Mononuclear cell (primary cell): ENCODE data around the gene ZNF609. TPM values are rescaled to one million over a fixed set of nuclear protein-coding genes. Genes with fewer than 3 reads are reported as not detected.
"Not testable (repeated sequence)": the region's sequence is repeated elsewhere in the genome, so short reads cannot be mapped to it uniquely, and the experiment has no call there.

ENCODE experiments used
- H3K27me3 ChIP-seq: 2 replicates; pipeline ENCODE4 v1.6.0; 2011; ENCODE audit warnings: low read length, control low read depth; ENCODE audit not compliant: insufficient read depth
- H3K4me1 ChIP-seq: 2 replicates; pipeline ENCODE4 v1.5.1; 2011; ENCODE audit warnings: mild to moderate bottlenecking, low read length, control low read depth; ENCODE audit not compliant: insufficient read depth
- H3K4me3 ChIP-seq: 2 replicates; pipeline ENCODE4 v1.5.1; 2011; ENCODE audit warnings: mild to moderate bottlenecking, low read length, moderate library complexity
- H3K9me3 ChIP-seq: 2 replicates; pipeline ENCODE4 v1.5.1; 2011; ENCODE audit warnings: low read depth, mild to moderate bottlenecking, control low read depth, low read length
- total RNA-seq: library from RNA; depleted of rRNA; stranded (reverse); fragments of >200 nt; gene quantifications from one replicate; pipeline ENCODE4 v1.2.3, GENCODE V29; 2012

ZNF609 gene
- total RNA-seq, 1 donor, result 34.3 TPM

- Histone ChIP-seq H3K27me3 (no peaks in the 10 kb centered on the region), H3K4me1 (peaks cover 78% of the 10 kb centered on the region), H3K9me3 (no peaks in the 10 kb centered on the region), H3K4me3 (no peak overlapping the region)
Observed at GRCh38 chr15:64636556-64636955, 176.2 kb downstream of the ZNF609 start.

GRCh38 chr15:64637412-64637811, 177.0 kb downstream of the ZNF609 start:
- Histone ChIP-seq H3K4me3 (no peak overlapping the region), H3K27me3 (no peaks in the 10 kb centered on the region), H3K9me3 (no peaks in the 10 kb centered on the region), H3K4me1 (peaks cover 69% of the 10 kb centered on the region)

- H3K27me3 ChIP-seq, H3K4me3 ChIP-seq, H3K9me3 ChIP-seq: not testable (repeated sequence)
- peaks cover 46% of the 10 kb centered on the region for H3K4me1 ChIP-seq
Observed at GRCh38 chr15:64639744-64640143, 179.4 kb downstream of the ZNF609 start.

- H3K4me1 ChIP-seq, result peaks cover 40% of the 10 kb centered on the region
- H3K9me3 ChIP-seq, result no peaks in the 10 kb centered on the region
- H3K27me3 ChIP-seq, result no peaks in the 10 kb centered on the region
- no peak overlapping the region for H3K4me3 ChIP-seq
Observed at GRCh38 chr15:64640146-64640871, 179.9 kb downstream of the ZNF609 start.

GRCh38 chr15:64642875-64643274, 182.5 kb downstream of the ZNF609 start:
- no peak overlapping the region for H3K4me3 ChIP-seq
- H3K9me3 ChIP-seq, result no peaks in the 10 kb centered on the region
- H3K27me3 ChIP-seq, result no peaks in the 10 kb centered on the region
- H3K4me1 ChIP-seq, result peaks cover 31% of the 10 kb centered on the region

GRCh38 chr15:64643685-64644084, 183.3 kb downstream of the ZNF609 start:
- no peaks in the 10 kb centered on the region for H3K9me3 ChIP-seq
- peaks cover 27% of the 10 kb centered on the region for H3K4me1 ChIP-seq
- no peaks in the 10 kb centered on the region for H3K27me3 ChIP-seq
- no peak overlapping the region for H3K4me3 ChIP-seq

- not testable (repeated sequence) for H3K4me3 ChIP-seq, H3K27me3 ChIP-seq, H3K9me3 ChIP-seq
- H3K4me1 ChIP-seq, result peaks cover 16% of the 10 kb centered on the region
Observed at GRCh38 chr15:64644811-64645210, 184.4 kb downstream of the ZNF609 start.

GRCh38 chr15:64645995-64646394, 185.6 kb downstream of the ZNF609 start:
- peaks cover 4% of the 10 kb centered on the region for H3K4me1 ChIP-seq
- H3K4me3 ChIP-seq, result no peak overlapping the region
- H3K27me3 ChIP-seq, result no peaks in the 10 kb centered on the region
- H3K9me3 ChIP-seq, result no peaks in the 10 kb centered on the region

GRCh38 chr15:64647367-64647766, 187.0 kb downstream of the ZNF609 start:
- Histone ChIP-seq H3K4me1 (peaks cover 12% of the 10 kb centered on the region), H3K4me3 (no peak overlapping the region), H3K27me3 (no peaks in the 10 kb centered on the region), H3K9me3 (no peaks in the 10 kb centered on the region)

GRCh38 chr15:64650552-64650951, 190.2 kb downstream of the ZNF609 start:
- no peak overlapping the region for H3K4me3 ChIP-seq
- no peaks in the 10 kb centered on the region for H3K27me3 ChIP-seq
- no peaks in the 10 kb centered on the region for H3K9me3 ChIP-seq
- H3K4me1 ChIP-seq, result peaks cover 18% of the 10 kb centered on the region

GRCh38 chr15:64651601-64652191, 191.3 kb downstream of the ZNF609 start:
- H3K4me1 ChIP-seq, result peaks cover 18% of the 10 kb centered on the region
- no peaks in the 10 kb centered on the region for H3K27me3 ChIP-seq
- no peaks in the 10 kb centered on the region for H3K9me3 ChIP-seq
- H3K4me3 ChIP-seq, result no peak overlapping the region

- Histone ChIP-seq H3K9me3 (no peaks in the 10 kb centered on the region), H3K4me3 (no peak overlapping the region), H3K4me1 (peaks cover 18% of the 10 kb centered on the region), H3K27me3 (no peaks in the 10 kb centered on the region)
Observed at GRCh38 chr15:64653757-64654156, 193.4 kb downstream of the ZNF609 start.

- Histone ChIP-seq H3K9me3 (no peaks in the 10 kb centered on the region), H3K4me1 (peaks cover 14% of the 10 kb centered on the region), H3K27me3 (no peaks in the 10 kb centered on the region), H3K4me3 (no peak overlapping the region)
Observed at GRCh38 chr15:64656508-64656907, 196.1 kb downstream of the ZNF609 start.

- H3K27me3 ChIP-seq, result no peaks in the 10 kb centered on the region
- H3K4me1 ChIP-seq, result no peaks in the 10 kb centered on the region
- no peak overlapping the region for H3K4me3 ChIP-seq
- no peaks in the 10 kb centered on the region for H3K9me3 ChIP-seq
Observed at GRCh38 chr15:64665179-64665578, 204.8 kb downstream of the ZNF609 start.

- H3K27me3 ChIP-seq, result no peaks in the 10 kb centered on the region
- no peaks in the 10 kb centered on the region for H3K4me1 ChIP-seq
- H3K4me3 ChIP-seq, result no peak overlapping the region
- H3K9me3 ChIP-seq, result no peaks in the 10 kb centered on the region
Observed at GRCh38 chr15:64667736-64668161, 207.4 kb downstream of the ZNF609 start.

- no peak overlapping the region for H3K4me3 ChIP-seq
- H3K27me3 ChIP-seq, result no peaks in the 10 kb centered on the region
- no peaks in the 10 kb centered on the region for H3K4me1 ChIP-seq
- no peaks in the 10 kb centered on the region for H3K9me3 ChIP-seq
Observed at GRCh38 chr15:64673866-64674265, 213.5 kb downstream of the ZNF609 start.
